Loucy (cell line): ENCODE data around the gene TTYH2.

ENCODE experiments used
- H2AFZ ChIP-seq: fragments of 200-600 bp; sonication (generic); 2 replicates; pipeline ENCODE4 v1.6.0; 2016; ENCODE audit warnings: antibody characterized with exemption, mild to moderate bottlenecking, low read length, moderate library complexity
- H3F3A ChIP-seq: fragments of 200-600 bp; 2 replicates; pipeline ENCODE4 v1.6.0; 2016; ENCODE audit warnings: antibody characterized with exemption, low read depth, mild to moderate bottlenecking
- H3K27me3 ChIP-seq: fragments of 200-600 bp; sonication (generic); 2 replicates; pipeline ENCODE4 v1.6.1; 2014; ENCODE audit warnings: low read length, mild to moderate bottlenecking; ENCODE audit not compliant: insufficient read depth, poor library complexity, severe bottlenecking
- H3K36me3 ChIP-seq: fragments of 200-600 bp; sonication (generic); 2 replicates; pipeline ENCODE4 v1.6.1; 2016; ENCODE audit warnings: low read length; ENCODE audit not compliant: insufficient read depth
- H3K4me1 ChIP-seq: fragments of 200-600 bp; sonication (generic); 2 replicates; pipeline ENCODE4 v1.5.1; 2014; ENCODE audit warnings: low read length, mild to moderate bottlenecking; ENCODE audit not compliant: insufficient read depth, poor library complexity, severe bottlenecking
- H3K4me2 ChIP-seq: fragments of 200-600 bp; sonication (generic); 2 replicates; pipeline ENCODE4 v1.6.0; 2014; ENCODE audit warnings: antibody characterized with exemption, low read length, low read depth, mild to moderate bottlenecking; ENCODE audit not compliant: poor library complexity, severe bottlenecking
- H3K4me3 ChIP-seq: fragments of 200-600 bp; sonication (generic); 2 replicates; pipeline ENCODE4 v1.5.1; 2014; ENCODE audit warnings: low read length, mild to moderate bottlenecking, mixed read lengths; ENCODE audit not compliant: poor library complexity, severe bottlenecking
- H3K79me2 ChIP-seq: fragments of 200-600 bp; sonication (generic); 2 replicates; pipeline ENCODE4 v1.6.1; 2014; ENCODE audit warnings: low read length; ENCODE audit not compliant: insufficient read depth
- H3K9ac ChIP-seq: fragments of 200-600 bp; sonication (generic); 2 replicates; pipeline ENCODE4 v1.6.0; 2014; ENCODE audit warnings: mild to moderate bottlenecking, low read depth, low read length, moderate library complexity; ENCODE audit not compliant: poor library complexity, severe bottlenecking
- H3K9me2 ChIP-seq: fragments of 200-600 bp; sonication (generic); replicated peaks from 2 replicates; pipeline ENCODE4 v1.6.1; 2016; ENCODE audit warnings: low read depth, low read length, mixed read lengths
- H3K9me3 ChIP-seq: fragments of 200-600 bp; sonication (generic); 2 replicates; pipeline ENCODE4 v1.6.1; 2014; ENCODE audit warnings: mild to moderate bottlenecking, antibody characterized with exemption, low read length, low read depth; ENCODE audit not compliant: insufficient read depth
- H4K20me1 ChIP-seq: fragments of 200-600 bp; sonication (generic); 2 replicates; pipeline ENCODE4 v1.6.0; 2014; ENCODE audit warnings: antibody characterized with exemption, low read length, mild to moderate bottlenecking; ENCODE audit not compliant: insufficient read depth, poor library complexity, severe bottlenecking
- EZH2phosphoT487 ChIP-seq: fragments of 200-600 bp; IDR thresholded peaks from 2 replicates; pipeline ENCODE4 v1.6.1; 2018; ENCODE audit warnings: antibody characterized with exemption, mild to moderate bottlenecking, moderate library complexity, borderline replicate concordance
- TF ChIP-seq, protein P1 (sequence below): fragments of 200-600 bp; sonication (generic); conservative IDR thresholded peaks from 2 replicates; pipeline ENCODE4 v1.5.1; 2014; ENCODE audit warnings: mild to moderate bottlenecking, antibody characterized with exemption, low read length

TTYH2 gene

GRCh38 chr17:74224959-74225725 lies 11.8 kb downstream of the TTYH2 start:
- no peaks in the 10 kb centered on the region for H3K9me3 ChIP-seq
- no peak overlapping the region for H3K4me3 ChIP-seq
- no peaks in the 10 kb centered on the region for H3F3A ChIP-seq
- no peak overlapping the region for H2AFZ ChIP-seq
- no peak overlapping the region for H3K4me2 ChIP-seq
- H3K36me3 ChIP-seq = no peaks in the 10 kb centered on the region
- H3K9me2 ChIP-seq = no peaks in the 10 kb centered on the region
- no peaks in the 10 kb centered on the region for H3K79me2 ChIP-seq
- H3K4me1 ChIP-seq = no peaks in the 10 kb centered on the region
- TF ChIP-seq EZH2phosphoT487 = no peak
- TF ChIP-seq, protein P1, sequence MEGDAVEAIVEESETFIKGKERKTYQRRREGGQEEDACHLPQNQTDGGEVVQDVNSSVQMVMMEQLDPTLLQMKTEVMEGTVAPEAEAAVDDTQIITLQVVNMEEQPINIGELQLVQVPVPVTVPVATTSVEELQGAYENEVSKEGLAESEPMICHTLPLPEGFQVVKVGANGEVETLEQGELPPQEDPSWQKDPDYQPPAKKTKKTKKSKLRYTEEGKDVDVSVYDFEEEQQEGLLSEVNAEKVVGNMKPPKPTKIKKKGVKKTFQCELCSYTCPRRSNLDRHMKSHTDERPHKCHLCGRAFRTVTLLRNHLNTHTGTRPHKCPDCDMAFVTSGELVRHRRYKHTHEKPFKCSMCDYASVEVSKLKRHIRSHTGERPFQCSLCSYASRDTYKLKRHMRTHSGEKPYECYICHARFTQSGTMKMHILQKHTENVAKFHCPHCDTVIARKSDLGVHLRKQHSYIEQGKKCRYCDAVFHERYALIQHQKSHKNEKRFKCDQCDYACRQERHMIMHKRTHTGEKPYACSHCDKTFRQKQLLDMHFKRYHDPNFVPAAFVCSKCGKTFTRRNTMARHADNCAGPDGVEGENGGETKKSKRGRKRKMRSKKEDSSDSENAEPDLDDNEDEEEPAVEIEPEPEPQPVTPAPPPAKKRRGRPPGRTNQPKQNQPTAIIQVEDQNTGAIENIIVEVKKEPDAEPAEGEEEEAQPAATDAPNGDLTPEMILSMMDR = no peak
- no peaks in the 10 kb centered on the region for H3K27me3 ChIP-seq
- no peak overlapping the region for H3K9ac ChIP-seq
- H4K20me1 ChIP-seq = no peaks in the 10 kb centered on the region

DNA sequence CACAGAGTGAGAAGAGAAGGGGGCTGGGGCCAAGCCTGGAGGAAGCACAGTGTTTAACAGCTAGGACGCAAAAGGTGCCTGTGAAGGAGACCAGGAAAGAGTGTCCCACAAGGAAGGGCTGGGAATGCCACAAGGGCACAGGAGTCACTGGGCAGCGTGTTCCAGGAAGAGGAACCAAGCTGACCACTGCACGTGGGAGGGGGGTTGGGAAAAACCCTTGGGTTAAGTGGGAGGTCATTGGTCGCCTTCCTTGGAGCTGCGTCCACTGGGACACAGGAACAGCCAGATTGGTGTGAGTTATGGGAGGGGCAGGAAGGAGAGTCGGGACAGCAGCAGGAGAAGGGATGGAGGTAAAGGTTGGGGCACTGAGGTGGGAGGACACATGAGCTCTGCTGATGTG lies 12.9 kb downstream of the TTYH2 start:
- H3K79me2 ChIP-seq = no peaks in the 10 kb centered on the region
- no peaks in the 10 kb centered on the region for H3K36me3 ChIP-seq

DNA sequence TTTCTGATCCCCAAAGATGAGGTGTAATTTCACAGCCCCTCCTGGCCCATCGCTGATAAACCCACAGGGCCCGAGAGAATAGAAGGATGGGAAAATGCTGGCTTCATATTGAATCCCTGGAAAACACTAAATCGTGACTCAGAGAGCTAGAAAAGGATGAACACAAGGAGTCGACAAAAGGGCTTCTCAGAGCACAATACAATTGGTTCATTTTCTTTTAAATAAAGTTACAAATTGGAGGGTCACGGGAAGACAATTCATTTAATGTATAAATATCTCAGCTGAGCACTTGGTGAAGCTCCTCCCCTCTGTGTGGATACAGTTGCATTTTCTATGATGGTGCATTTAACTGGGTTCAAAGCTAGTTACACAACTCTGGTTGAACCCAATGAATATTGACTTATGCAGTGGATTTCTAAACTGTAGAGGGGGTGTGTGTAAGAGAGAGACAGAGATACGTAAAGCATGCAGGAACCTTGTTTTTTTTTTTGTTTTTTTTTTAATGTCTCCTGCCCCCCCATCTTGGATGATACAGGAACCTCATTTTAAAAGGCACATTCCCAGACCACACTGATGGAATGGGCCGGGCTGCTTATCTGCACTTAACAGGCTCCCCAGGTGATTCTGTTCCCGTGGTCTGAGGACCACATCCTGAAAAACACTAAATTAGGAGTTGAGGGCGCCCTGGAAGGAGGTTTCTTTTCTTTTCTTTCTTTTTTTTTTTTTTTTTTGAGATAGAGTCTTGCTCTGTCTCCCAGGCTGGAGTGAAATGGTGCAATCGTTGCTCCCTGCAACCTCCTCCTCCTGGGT lies 14.1 kb downstream of the TTYH2 start:
- Histone ChIP-seq H3K4me2 (no peak overlapping the region), H4K20me1 (no peaks in the 10 kb centered on the region), H3K4me1 (no peaks in the 10 kb centered on the region), H3K79me2 (no peaks in the 10 kb centered on the region), H3K4me3 (no peak overlapping the region), H3K9ac (no peak overlapping the region), H3K36me3 (no peaks in the 10 kb centered on the region), H3K27me3 (no peaks in the 10 kb centered on the region), H3K9me3 (no peaks in the 10 kb centered on the region), H3F3A (no peaks in the 10 kb centered on the region), H2AFZ (no peak overlapping the region), H3K9me2 (no peaks in the 10 kb centered on the region)
- TF ChIP-seq EZH2phosphoT487 = no peak
- TF ChIP-seq, protein P1 = no peak

More for the DNA sequence above, 12.9 kb downstream of the TTYH2 start:
- Histone ChIP-seq H3K9me2 (no peaks in the 10 kb centered on the region), H3K27me3 (no peaks in the 10 kb centered on the region), H3K4me3 (no peak overlapping the region), H4K20me1 (no peaks in the 10 kb centered on the region), H3F3A (no peaks in the 10 kb centered on the region), H3K4me1 (no peaks in the 10 kb centered on the region), H3K4me2 (no peak overlapping the region), H3K9me3 (no peaks in the 10 kb centered on the region), H2AFZ (no peak overlapping the region), H3K9ac (no peak overlapping the region)
- no peak for TF ChIP-seq EZH2phosphoT487
- TF ChIP-seq, protein P1 = no peak
